ENCODE measurements around the gene CLMP. TPM values are rescaled to one million over a fixed set of nuclear protein-coding genes. Genes with fewer than 3 reads are reported as not detected.
A peak's percentile ranks its signal among the peaks of the same experiment; 100 is the strongest.
"Not testable (repeated sequence)": the region's sequence is repeated elsewhere in the genome, so short reads cannot be mapped to it uniquely, and the experiment has no call there.

Gene CLMP
- total RNA-seq, 4 donors from 2014 or later = 169 to 215 (median 197) TPM

- H3K36me3 ChIP-seq = no peaks in the 10 kb centered on the region
- 48% methylated on average over 2 of the region's 4 CpGs for WGBS
- intact Hi-C loops (cut with DNase I) = no loop called here
- peak overlapping the region; percentile 76 to 88 (median 82) for H3K27ac ChIP-seq (replicated peaks in 1 of 4)
- TF ChIP-seq POLR2AphosphoS5 (IDR thresholded peaks at IDR 0.05) = no peak
- no peak for TF ChIP-seq POLR2A (IDR thresholded peaks at IDR 0.05; ENCODE audit: low read depth)
- TF ChIP-seq, protein P1, sequence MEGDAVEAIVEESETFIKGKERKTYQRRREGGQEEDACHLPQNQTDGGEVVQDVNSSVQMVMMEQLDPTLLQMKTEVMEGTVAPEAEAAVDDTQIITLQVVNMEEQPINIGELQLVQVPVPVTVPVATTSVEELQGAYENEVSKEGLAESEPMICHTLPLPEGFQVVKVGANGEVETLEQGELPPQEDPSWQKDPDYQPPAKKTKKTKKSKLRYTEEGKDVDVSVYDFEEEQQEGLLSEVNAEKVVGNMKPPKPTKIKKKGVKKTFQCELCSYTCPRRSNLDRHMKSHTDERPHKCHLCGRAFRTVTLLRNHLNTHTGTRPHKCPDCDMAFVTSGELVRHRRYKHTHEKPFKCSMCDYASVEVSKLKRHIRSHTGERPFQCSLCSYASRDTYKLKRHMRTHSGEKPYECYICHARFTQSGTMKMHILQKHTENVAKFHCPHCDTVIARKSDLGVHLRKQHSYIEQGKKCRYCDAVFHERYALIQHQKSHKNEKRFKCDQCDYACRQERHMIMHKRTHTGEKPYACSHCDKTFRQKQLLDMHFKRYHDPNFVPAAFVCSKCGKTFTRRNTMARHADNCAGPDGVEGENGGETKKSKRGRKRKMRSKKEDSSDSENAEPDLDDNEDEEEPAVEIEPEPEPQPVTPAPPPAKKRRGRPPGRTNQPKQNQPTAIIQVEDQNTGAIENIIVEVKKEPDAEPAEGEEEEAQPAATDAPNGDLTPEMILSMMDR (IDR thresholded peaks at IDR 0.05) = no peak
- TF ChIP-seq EP300 (IDR thresholded peaks at IDR 0.05) = no peak
- peaks cover 0 to 90% (median 86%) of the 10 kb centered on the region in 4 donors for H3K4me1 ChIP-seq
- H3K4me3 ChIP-seq = no peak overlapping the region
- H3K27me3 ChIP-seq = no peaks in the 10 kb centered on the region
- no peaks in the 10 kb centered on the region for H3K9me3 ChIP-seq
- DNase-seq (ENCODE audit: extremely low spot score) = no peak
Observed at GRCh38 chr11:123209591-123209990, 14.5 kb upstream of the CLMP start.

- no peaks in the 10 kb centered on the region for H3K9me3 ChIP-seq
- TF ChIP-seq POLR2AphosphoS5 (IDR thresholded peaks at IDR 0.05) = peak; percentile 71 to 87
- TF ChIP-seq EP300 (IDR thresholded peaks at IDR 0.05) = no peak
- no peaks in the 10 kb centered on the region for H3K36me3 ChIP-seq
- no peak for DNase-seq (ENCODE audit: extremely low spot score)
- peaks cover 0 to 90% (median 84%) of the 10 kb centered on the region in 4 donors for H3K4me1 ChIP-seq
- H3K27me3 ChIP-seq = no peaks in the 10 kb centered on the region
- WGBS = 23% methylated on average over 9 of the region's 10 CpGs
- peak overlapping the region; percentile 76 to 88 (median 82) for H3K27ac ChIP-seq (replicated peaks in 1 of 4)
- intact Hi-C loops (cut with DNase I) = no loop called here
- H3K4me3 ChIP-seq = no peak overlapping the region
Observed at GRCh38 chr11:123206791-123207434, 11.9 kb upstream of the CLMP start.

DNA sequence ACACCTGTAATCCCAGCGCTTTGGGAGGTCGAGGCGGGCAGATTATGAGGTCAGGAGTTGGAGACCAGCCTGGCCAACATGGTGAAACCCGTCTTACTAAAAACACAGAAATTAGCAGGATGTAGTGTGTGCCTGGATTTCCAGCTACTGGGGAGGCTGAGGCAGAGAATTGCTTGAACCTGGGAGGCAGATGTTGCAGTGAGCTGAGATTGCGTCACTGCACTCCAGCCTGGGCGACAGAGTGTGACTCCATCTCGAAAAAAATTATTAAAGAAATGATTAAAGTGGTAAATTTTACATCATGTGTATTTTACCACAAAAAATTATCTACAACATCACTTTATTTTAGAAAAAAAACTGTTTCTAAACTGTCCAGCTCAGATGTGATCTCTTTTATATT lies 11.0 kb upstream of the CLMP start:
- DNase-seq (ENCODE audit: extremely low spot score); H3K36me3 ChIP-seq; H3K4me3 ChIP-seq; intact Hi-C loops (cut with DNase I); H3K9me3 ChIP-seq; H3K27me3 ChIP-seq: not testable (repeated sequence)
- WGBS = 83% methylated on average over 7 of the region's 7 CpGs
- Histone ChIP-seq H3K27ac (replicated peaks in 1 of 4) (peak overlapping the region; percentile 76 to 88 (median 82)), H3K4me1 (peaks cover 0 to 87% (median 81%) of the 10 kb centered on the region in 4 donors)

DNA sequence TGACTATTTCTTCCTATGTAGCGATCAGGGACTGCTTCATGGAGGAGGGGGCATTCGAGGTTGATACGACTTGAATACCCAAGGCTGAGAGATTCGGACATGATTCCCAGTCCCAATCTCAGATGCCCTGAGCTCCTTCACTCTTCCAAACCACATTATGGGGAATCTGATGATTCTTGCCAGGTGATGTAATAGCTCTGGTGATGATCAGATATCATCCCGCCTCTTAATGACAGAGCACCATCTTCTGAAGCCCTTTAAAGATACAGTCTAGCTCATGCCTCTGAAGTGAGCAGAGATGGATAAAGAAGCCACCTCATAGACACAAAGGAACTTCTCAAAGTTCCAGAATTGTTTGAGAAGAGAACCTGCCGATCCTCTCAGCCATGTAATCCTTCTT lies 8.9 kb upstream of the CLMP start:
- no peak for DNase-seq (ENCODE audit: extremely low spot score)
- Histone ChIP-seq H3K4me1 (peaks cover 0 to 66% (median 63%) of the 10 kb centered on the region in 4 donors), H3K27ac (replicated peaks in 1 of 4) (peak overlapping the region; percentile 56 to 75 (median 68)), H3K9me3 (no peaks in the 10 kb centered on the region), H3K4me3 (no peak overlapping the region), H3K27me3 (no peaks in the 10 kb centered on the region), H3K36me3 (no peaks in the 10 kb centered on the region)
- 82% methylated on average over 6 of the region's 6 CpGs for WGBS
- intact Hi-C loops (cut with DNase I) = no loop called here
- TF ChIP-seq, protein P1 (IDR thresholded peaks at IDR 0.05) = no peak
- TF ChIP-seq POLR2A (IDR thresholded peaks at IDR 0.05; ENCODE audit: low read depth) = no peak
- TF ChIP-seq POLR2AphosphoS5 (IDR thresholded peaks at IDR 0.05) = no peak
- TF ChIP-seq EP300 (IDR thresholded peaks at IDR 0.05) = no peak

DNA sequence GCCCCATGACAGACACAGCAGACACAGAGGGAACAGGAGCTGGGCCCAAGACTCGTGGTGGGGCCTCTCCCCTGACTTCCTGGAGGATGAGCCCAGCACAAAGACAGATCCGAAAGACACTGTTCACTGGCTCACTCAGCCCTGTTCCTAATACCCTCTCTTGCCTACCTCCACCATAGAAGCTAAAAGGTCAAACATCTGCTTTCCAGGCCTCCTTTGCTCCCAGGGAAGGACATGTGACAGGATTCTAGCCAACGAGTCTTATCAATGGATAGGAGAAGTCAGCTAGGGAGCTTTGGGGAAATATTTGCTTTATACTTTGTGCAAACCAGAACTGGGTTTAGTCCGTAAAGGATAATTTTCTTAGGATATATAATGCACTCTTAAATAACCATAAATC lies 8.4 kb upstream of the CLMP start:
- Histone ChIP-seq H3K9me3 (no peaks in the 10 kb centered on the region), H3K4me3 (no peak overlapping the region), H3K27me3 (no peaks in the 10 kb centered on the region), H3K27ac (replicated peaks in 1 of 4) (peak overlapping the region; percentile 56 to 75 (median 68)), H3K36me3 (no peaks in the 10 kb centered on the region), H3K4me1 (peaks cover 0 to 64% (median 59%) of the 10 kb centered on the region in 4 donors)
- TF ChIP-seq, protein P1 (IDR thresholded peaks at IDR 0.05) = no peak
- no peak for TF ChIP-seq POLR2A (IDR thresholded peaks at IDR 0.05; ENCODE audit: low read depth)
- TF ChIP-seq EP300 (IDR thresholded peaks at IDR 0.05) = no peak
- no peak for TF ChIP-seq POLR2AphosphoS5 (IDR thresholded peaks at IDR 0.05)
- DNase-seq (ENCODE audit: extremely low spot score) = no peak
- intact Hi-C loops (cut with DNase I) = no loop called here
- 72% methylated on average over 3 of the region's 4 CpGs for WGBS

Data from esophagus muscularis mucosa (tissue), 4 donors.